IMR-90 (cell line): ENCODE measurements around the gene SNX21. TPM values are rescaled to one million over a fixed set of nuclear protein-coding genes. Genes with fewer than 3 reads are reported as not detected.

ENCODE experiments used
- ATAC-seq: fragments of 200-7000 bp; cut with Tn5 transposase; 2 replicates; pipeline ENCODE4 v1.9.1; 2020; ENCODE audit warnings: low read depth, mild to moderate bottlenecking, moderate library complexity
- BruUV-seq: library from RNA; stranded (reverse); fragments of 400-500 nt; replicated peaks from 2 replicates; lab custom pipeline; 2021; lab: Mats Ljungman, UMichigan
- CTCF ChIA-PET: fragments of 300-600 bp; formaldehyde crosslinking; extraction: SDS; loops from one replicate; lab custom pipeline; 2021; ENCODE audit warnings: antibody characterized with exemption; lab: Yijun Ruan, JAX
- POLR2A ChIA-PET: fragments of 300-600 bp; sonication (Branson Sonifier 250); formaldehyde crosslinking; loops from one replicate; lab custom pipeline; 2022; ENCODE audit warnings: antibody characterized with exemption; ENCODE audit not compliant: unreplicated experiment; lab: Charles Lee
- DNase-seq: peaks from one replicate; pipeline ENCODE4 v3.0.0; 2013
- H2AFZ ChIP-seq: replicated peaks from 2 replicates; pipeline ENCODE3; 2013; ENCODE audit warnings: low read length, mild to moderate bottlenecking; ENCODE audit not compliant: poor library complexity
- H2AK5ac ChIP-seq: 2 replicates; pipeline ENCODE4 v1.6.1; 2013; ENCODE audit warnings: low read depth, low read length, inconsistent platforms
- H2AK9ac ChIP-seq: replicated peaks from 2 replicates; pipeline ENCODE3; 2013; ENCODE audit warnings: mild to moderate bottlenecking, low read depth, low read length, moderate library complexity; ENCODE audit not compliant: poor library complexity
- H2BK120ac ChIP-seq: 2 replicates; pipeline ENCODE4 v1.6.1; 2013; ENCODE audit warnings: low read depth, low read length, inconsistent platforms
- H2BK15ac ChIP-seq: 3 replicates; pipeline ENCODE4 v1.6.1; 2013; ENCODE audit warnings: low read depth, low read length, inconsistent platforms
- H2BK20ac ChIP-seq: 2 replicates; pipeline ENCODE4 v1.6.1; 2013; ENCODE audit warnings: low read depth, mild to moderate bottlenecking, inconsistent platforms, low read length, moderate library complexity
- H2BK5ac ChIP-seq: 2 replicates; pipeline ENCODE4 v1.6.1; 2013; ENCODE audit warnings: mild to moderate bottlenecking, low read depth, low read length, inconsistent platforms; ENCODE audit not compliant: poor library complexity, severe bottlenecking
- H3K14ac ChIP-seq: replicated peaks from 2 replicates; pipeline ENCODE4 v1.6.1; 2013; ENCODE audit warnings: low read depth, low read length, inconsistent platforms
- H3K18ac ChIP-seq: 2 replicates; pipeline ENCODE4 v1.6.1; 2013; ENCODE audit warnings: low read depth, low read length, control low read depth
- H3K23ac ChIP-seq: 2 replicates; pipeline ENCODE4 v1.6.1; 2013; ENCODE audit warnings: low read depth, low read length, inconsistent platforms
- H3K27ac ChIP-seq: 2 replicates; pipeline ENCODE4 v1.5.1; 2013; ENCODE audit warnings: mild to moderate bottlenecking, control low read depth, low read length; ENCODE audit not compliant: insufficient read depth
- H3K27me3 ChIP-seq: 2 replicates; pipeline ENCODE4 v1.6.1; 2013; ENCODE audit warnings: low read length; ENCODE audit not compliant: control insufficient read depth, insufficient read depth
- H3K36me3 ChIP-seq: 2 replicates; pipeline ENCODE4 v1.6.1; 2013; ENCODE audit warnings: low read length, mixed read lengths; ENCODE audit not compliant: control insufficient read depth, insufficient read depth
- H3K4ac ChIP-seq: 2 replicates; pipeline ENCODE4 v1.6.1; 2013; ENCODE audit warnings: low read depth, low read length, inconsistent platforms
- H3K4me1 ChIP-seq: 2 replicates; pipeline ENCODE4 v1.6.1; 2013; ENCODE audit warnings: low read length, mixed read lengths; ENCODE audit not compliant: control insufficient read depth, insufficient read depth
- H3K4me2 ChIP-seq: 2 replicates; pipeline ENCODE4 v1.6.1; 2013; ENCODE audit warnings: low read depth, mild to moderate bottlenecking, control low read depth, low read length, moderate library complexity
- H3K4me3 ChIP-seq: 2 replicates; pipeline ENCODE4 v1.5.1; 2013; ENCODE audit warnings: low read depth, mild to moderate bottlenecking, control low read depth, low read length, moderate library complexity; ENCODE audit not compliant: insufficient read depth
- H3K56ac ChIP-seq: 2 replicates; pipeline ENCODE4 v1.6.1; 2013; ENCODE audit warnings: low read length, inconsistent platforms; ENCODE audit not compliant: insufficient read depth; ENCODE audit errors: extremely low read depth
- H3K79me1 ChIP-seq, 2 experiments: 2 replicates each; pipeline ENCODE4 v1.6.1; 2013; ENCODE audit warnings: low read length in 2 of 2, inconsistent platforms in 1 of 2, low read depth in 1 of 2
- H3K9ac ChIP-seq: 2 replicates; pipeline ENCODE4 v1.6.1; 2013; ENCODE audit warnings: low read depth, low read length, control low read depth
- H3K9me1 ChIP-seq: 2 replicates; pipeline ENCODE4 v1.6.1; 2013; ENCODE audit warnings: low read length, inconsistent platforms; ENCODE audit not compliant: insufficient read depth
- H3K9me3 ChIP-seq: 2 replicates; pipeline ENCODE4 v1.6.1; 2013; ENCODE audit warnings: low read length; ENCODE audit not compliant: control insufficient read depth, insufficient read depth
- H4K20me1 ChIP-seq: 2 replicates; pipeline ENCODE4 v1.6.1; 2013; ENCODE audit warnings: low read length, inconsistent platforms; ENCODE audit not compliant: insufficient read depth
- H4K5ac ChIP-seq: 2 replicates; pipeline ENCODE4 v1.6.1; 2013; ENCODE audit warnings: mild to moderate bottlenecking, low read depth, low read length, control low read depth
- H4K8ac ChIP-seq, 2 experiments: 2 replicates each; pipeline ENCODE4 v1.6.1; 2013; ENCODE audit warnings: low read depth in 2 of 2, low read length in 2 of 2, control low read depth in 1 of 2, inconsistent platforms in 1 of 2
- H4K91ac ChIP-seq: 2 replicates; pipeline ENCODE4 v1.6.1; 2013; ENCODE audit warnings: low read depth, low read length, inconsistent platforms; ENCODE audit not compliant: insufficient read depth
- BHLHE40 ChIP-seq: fragments of 150-350 bp; IDR thresholded peaks from 2 replicates; pipeline ENCODE4 v1.6.1; 2016; ENCODE audit warnings: mild to moderate bottlenecking, low read depth, low read length
- CEBPB ChIP-seq: IDR thresholded peaks from 2 replicates; pipeline ENCODE4 v1.6.1; 2012; ENCODE audit warnings: low read depth, low read length, improper control_type of control experiment
- CHD1 ChIP-seq: IDR thresholded peaks from 2 replicates; pipeline ENCODE4 v1.6.1; 2012; ENCODE audit warnings: low read depth, low read length, improper control_type of control experiment
- SMC3 ChIP-seq: fragments of 150-350 bp; IDR thresholded peaks from 2 replicates; pipeline ENCODE4 v1.6.1; 2016; ENCODE audit warnings: low read depth, mild to moderate bottlenecking, antibody characterized with exemption, low read length, moderate library complexity
- dilution Hi-C: fragments of 300-500 bp; cut with HindIII; formaldehyde crosslinking; loops from one replicate; pipeline ENCODE4 v1.14.3; 2018; ENCODE audit warnings: low sequenced_read_pairs; ENCODE audit not compliant: unreplicated experiment
- in situ Hi-C: fragments of 300-500 bp; cut with MboI; formaldehyde crosslinking; loops from 3 replicates; pipeline ENCODE4 v1.14.3; 2019; ENCODE audit warnings: low sequenced_read_pairs, inconsistent platforms, mixed read lengths
- intact Hi-C: fragments of 100-400 bp; cut with micrococcal nuclease; formaldehyde crosslinking; loops from 2 replicates; pipeline ENCODE4 v1.10.0; 2022
- polyA plus RNA-seq, 3 experiments: library from polyadenylated mRNA; depleted of rRNA; stranded (reverse); fragments of >200 nt; gene quantifications; 2 replicates each; pipeline ENCODE4 v1.2.3, GENCODE V29; 2012; ENCODE audit warnings: low replicate concordance in 1 of 3
- total RNA-seq: library from RNA; depleted of rRNA; stranded (reverse); fragments of >200 nt; gene quantifications from 2 replicates; pipeline ENCODE4 v1.2.3, GENCODE V29; 2012
- TF ChIP-seq, protein P1 (sequence below): fragments of 150-350 bp; IDR thresholded peaks from 2 replicates; pipeline ENCODE4 v1.6.1; 2017; ENCODE audit warnings: mild to moderate bottlenecking, antibody characterized with exemption, low read length, low read depth

Gene SNX21
- total and polyA plus RNA-seq, 2 of the 4 experiments (the other 2 are of a cell fraction), result 11.1 to 17.9 TPM

DNA sequence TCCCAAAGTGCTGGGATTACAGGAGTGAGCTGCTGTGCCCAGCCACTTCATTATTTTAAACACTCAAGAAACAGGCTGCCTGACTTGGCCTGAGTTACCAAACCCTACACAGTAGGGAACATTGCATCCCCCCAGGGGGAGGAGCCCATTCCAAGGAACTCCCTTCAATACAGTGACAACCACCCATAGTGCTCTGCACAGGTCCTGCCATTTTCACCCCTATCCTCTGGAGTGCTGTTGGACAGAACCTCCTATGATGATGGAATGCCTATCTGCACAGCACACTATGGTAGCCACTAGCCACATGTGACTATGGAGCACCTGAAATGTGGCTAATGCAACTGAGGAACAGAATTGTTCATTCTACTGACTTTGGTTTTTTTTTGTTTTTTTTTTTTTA is 11.9 kb downstream of the SNX21 start:
- no peak overlapping the region for H3K27ac ChIP-seq
- no TSS peak for BruUV-seq
- no peak overlapping the region for H3K56ac ChIP-seq
- H3K4me3 ChIP-seq, result no peak overlapping the region
- H2BK5ac ChIP-seq, result no peak overlapping the region
- H2BK15ac ChIP-seq, result no peak overlapping the region
- dilution Hi-C loops, result no loop called here
- DNase-seq (no peak), ATAC-seq (no peak)
- TF ChIP-seq, protein P1, sequence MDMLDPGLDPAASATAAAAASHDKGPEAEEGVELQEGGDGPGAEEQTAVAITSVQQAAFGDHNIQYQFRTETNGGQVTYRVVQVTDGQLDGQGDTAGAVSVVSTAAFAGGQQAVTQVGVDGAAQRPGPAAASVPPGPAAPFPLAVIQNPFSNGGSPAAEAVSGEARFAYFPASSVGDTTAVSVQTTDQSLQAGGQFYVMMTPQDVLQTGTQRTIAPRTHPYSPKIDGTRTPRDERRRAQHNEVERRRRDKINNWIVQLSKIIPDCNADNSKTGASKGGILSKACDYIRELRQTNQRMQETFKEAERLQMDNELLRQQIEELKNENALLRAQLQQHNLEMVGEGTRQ, result no peak
- TF ChIP-seq CHD1, result no peak
- no peak for TF ChIP-seq BHLHE40
- TF ChIP-seq CEBPB, result no peak
- no peak for TF ChIP-seq SMC3
- H3K4me1 ChIP-seq, result no peaks in the 10 kb centered on the region
- H3K4ac ChIP-seq, result no peak overlapping the region
- peaks cover 11 to 36% of the 10 kb centered on the region in 2 experiments for H3K79me1 ChIP-seq
- no peak overlapping the region for H4K91ac ChIP-seq
- in situ Hi-C loops, result no loop called here
- no peak overlapping the region for H4K5ac ChIP-seq
- POLR2A ChIA-PET, result no interaction called here
- intact Hi-C loops, result no loop called here
- H3K23ac ChIP-seq, result no peak overlapping the region
- H3K36me3 ChIP-seq, result peaks cover 62% of the 10 kb centered on the region
- no peak overlapping the region for H2AK9ac ChIP-seq
- CTCF ChIA-PET, result no interaction called here
- H3K9me3 ChIP-seq, result no peaks in the 10 kb centered on the region
- no peak overlapping the region for H3K14ac ChIP-seq
- H3K4me2 ChIP-seq, result no peak overlapping the region
- H2BK20ac ChIP-seq, result no peak overlapping the region
- no peak overlapping the region for H2AFZ ChIP-seq
- H4K20me1 ChIP-seq, result peaks cover 5% of the 10 kb centered on the region
- H2BK120ac ChIP-seq, result no peak overlapping the region
- no peaks in the 10 kb centered on the region for H3K27me3 ChIP-seq
- H3K9ac ChIP-seq, result no peak overlapping the region
- H3K18ac ChIP-seq, result no peak overlapping the region
- no peak overlapping the region for H2AK5ac ChIP-seq
- H4K8ac ChIP-seq, result no peak overlapping the region
- peaks cover 14% of the 10 kb centered on the region for H3K9me1 ChIP-seq
